ENCODE results near the gene ASB8. TPM values are rescaled to one million over a fixed set of nuclear protein-coding genes. Genes with fewer than 3 reads are reported as not detected.

Gene ASB8
- total and polyA plus RNA-seq, 9 of the 15 experiments (the other 6 are each of a cell fraction or from before 2014, with no cell fraction given): 13.3 to 29.0 (median 19.6) TPM

DNA sequence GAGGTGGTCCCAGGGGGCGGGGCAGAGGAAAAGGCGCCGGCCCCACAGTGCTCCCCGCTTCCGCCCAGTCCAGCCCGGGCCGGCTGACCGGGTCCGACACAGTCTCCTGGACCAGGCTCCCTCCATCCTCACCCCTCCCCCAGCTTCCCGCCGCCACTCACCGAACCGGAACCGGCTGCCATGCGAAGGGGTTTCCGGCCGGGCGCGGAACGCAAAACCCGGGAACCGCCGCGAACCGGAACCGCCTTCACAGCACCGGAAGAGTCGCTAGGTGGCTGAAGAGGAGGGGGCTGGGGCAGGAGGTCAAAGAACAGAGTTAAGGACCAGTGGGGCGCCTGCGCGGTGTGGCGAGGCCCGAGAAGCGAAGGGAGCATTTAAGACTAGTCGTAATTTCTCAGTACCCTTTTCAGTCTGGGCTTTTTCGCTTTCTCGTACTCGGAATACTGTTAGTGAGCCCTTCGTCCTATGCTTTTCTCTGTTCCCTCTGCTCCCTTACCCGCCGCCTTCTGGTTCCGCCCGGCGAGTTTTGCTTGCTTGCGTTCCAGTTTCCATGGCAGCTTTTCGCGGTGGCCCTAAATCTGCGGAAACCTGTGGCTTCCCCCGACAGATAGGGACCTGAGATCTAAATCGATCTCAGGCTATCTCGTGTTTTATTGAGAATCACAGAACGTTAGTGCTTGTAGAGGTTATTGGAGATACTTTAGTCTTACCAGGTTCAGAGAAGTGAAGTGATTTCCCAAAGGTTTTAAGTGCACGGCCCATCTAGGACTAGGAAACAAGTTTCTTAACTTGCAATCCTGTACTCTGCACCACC is 51.2 kb downstream of the ASB8 start, which contains the start of gene SENP1 (continued):
- TF ChIP-seq, protein P1, sequence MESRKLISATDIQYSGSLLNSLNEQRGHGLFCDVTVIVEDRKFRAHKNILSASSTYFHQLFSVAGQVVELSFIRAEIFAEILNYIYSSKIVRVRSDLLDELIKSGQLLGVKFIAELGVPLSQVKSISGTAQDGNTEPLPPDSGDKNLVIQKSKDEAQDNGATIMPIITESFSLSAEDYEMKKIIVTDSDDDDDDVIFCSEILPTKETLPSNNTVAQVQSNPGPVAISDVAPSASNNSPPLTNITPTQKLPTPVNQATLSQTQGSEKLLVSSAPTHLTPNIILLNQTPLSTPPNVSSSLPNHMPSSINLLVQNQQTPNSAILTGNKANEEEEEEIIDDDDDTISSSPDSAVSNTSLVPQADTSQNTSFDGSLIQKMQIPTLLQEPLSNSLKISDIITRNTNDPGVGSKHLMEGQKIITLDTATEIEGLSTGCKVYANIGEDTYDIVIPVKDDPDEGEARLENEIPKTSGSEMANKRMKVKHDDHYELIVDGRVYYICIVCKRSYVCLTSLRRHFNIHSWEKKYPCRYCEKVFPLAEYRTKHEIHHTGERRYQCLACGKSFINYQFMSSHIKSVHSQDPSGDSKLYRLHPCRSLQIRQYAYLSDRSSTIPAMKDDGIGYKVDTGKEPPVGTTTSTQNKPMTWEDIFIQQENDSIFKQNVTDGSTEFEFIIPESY (CRISPR knock-in tag; IDR thresholded peaks at IDR 0.05): no peak
- no peak for TF ChIP-seq ZNF445 (CRISPR knock-in tag; IDR thresholded peaks at IDR 0.05; ENCODE audit: low read depth)
- TF ChIP-seq HDGF (IDR thresholded peaks at IDR 0.05): no peak
- TF ChIP-seq ZBTB8A (IDR thresholded peaks at IDR 0.05; ENCODE audit: partially characterized antibody): no peak
- no peak for TF ChIP-seq ZNF197 (CRISPR knock-in tag; IDR thresholded peaks at IDR 0.05; ENCODE audit: low read depth)
- TF ChIP-seq, protein P2, sequence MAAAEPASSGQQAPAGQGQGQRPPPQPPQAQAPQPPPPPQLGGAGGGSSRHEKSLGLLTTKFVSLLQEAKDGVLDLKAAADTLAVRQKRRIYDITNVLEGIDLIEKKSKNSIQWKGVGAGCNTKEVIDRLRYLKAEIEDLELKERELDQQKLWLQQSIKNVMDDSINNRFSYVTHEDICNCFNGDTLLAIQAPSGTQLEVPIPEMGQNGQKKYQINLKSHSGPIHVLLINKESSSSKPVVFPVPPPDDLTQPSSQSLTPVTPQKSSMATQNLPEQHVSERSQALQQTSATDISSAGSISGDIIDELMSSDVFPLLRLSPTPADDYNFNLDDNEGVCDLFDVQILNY (CRISPR knock-in tag; IDR thresholded peaks at IDR 0.05): peak; percentile 76; the same call in 1 of the 2 replicates
- TF ChIP-seq SMARCC2 (IDR thresholded peaks at IDR 0.05; ENCODE audit: low read depth): no peak
- TF ChIP-seq GATAD2B (IDR thresholded peaks at IDR 0.05; ENCODE audit: borderline replicate concordance): no peak
- no peak for TF ChIP-seq ZNF224 (CRISPR knock-in tag; IDR thresholded peaks at IDR 0.05)
- TF ChIP-seq, protein P3, sequence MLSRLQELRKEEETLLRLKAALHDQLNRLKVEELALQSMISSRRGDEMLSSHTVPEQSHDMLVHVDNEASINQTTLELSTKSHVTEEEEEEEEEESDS (CRISPR knock-in tag; IDR thresholded peaks at IDR 0.05): no peak
- TF ChIP-seq U2AF1 (optimal IDR thresholded peaks at IDR 0.05; ENCODE audit: low read depth, low read length): peak; percentile 83
- TF ChIP-seq, protein P4, sequence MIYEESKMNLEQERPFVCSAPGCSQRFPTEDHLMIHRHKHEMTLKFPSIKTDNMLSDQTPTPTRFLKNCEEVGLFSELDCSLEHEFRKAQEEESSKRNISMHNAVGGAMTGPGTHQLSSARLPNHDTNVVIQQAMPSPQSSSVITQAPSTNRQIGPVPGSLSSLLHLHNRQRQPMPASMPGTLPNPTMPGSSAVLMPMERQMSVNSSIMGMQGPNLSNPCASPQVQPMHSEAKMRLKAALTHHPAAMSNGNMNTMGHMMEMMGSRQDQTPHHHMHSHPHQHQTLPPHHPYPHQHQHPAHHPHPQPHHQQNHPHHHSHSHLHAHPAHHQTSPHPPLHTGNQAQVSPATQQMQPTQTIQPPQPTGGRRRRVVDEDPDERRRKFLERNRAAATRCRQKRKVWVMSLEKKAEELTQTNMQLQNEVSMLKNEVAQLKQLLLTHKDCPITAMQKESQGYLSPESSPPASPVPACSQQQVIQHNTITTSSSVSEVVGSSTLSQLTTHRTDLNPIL (CRISPR knock-in tag; IDR thresholded peaks at IDR 0.05): no peak
- no peak for TF ChIP-seq ZNF79 (CRISPR knock-in tag; IDR thresholded peaks at IDR 0.05; ENCODE audit: low read depth)
- TF ChIP-seq TEAD2 (tag; IDR thresholded peaks at IDR 0.05): no peak
- TF ChIP-seq PYGO2 (tag; IDR thresholded peaks at IDR 0.05): 0 out of 2 replicates have a peak, but pooled peaks have one; percentile 31
- no peak for TF ChIP-seq ZNF668 (CRISPR knock-in tag; IDR thresholded peaks at IDR 0.05)
- peak; percentile 61; the same call in 1 of the 2 replicates for TF ChIP-seq HDAC2 (IDR thresholded peaks at IDR 0.05)
- no peak for TF ChIP-seq ZNF699 (CRISPR knock-in tag; IDR thresholded peaks at IDR 0.05; ENCODE audit: insufficient replicate concordance)
- TF ChIP-seq ZNF133 (CRISPR knock-in tag; IDR thresholded peaks at IDR 0.05): no peak
- TF ChIP-seq ZFP30 (CRISPR knock-in tag; IDR thresholded peaks at IDR 0.05; ENCODE audit: borderline replicate concordance): no peak
- TF ChIP-seq YY1 (IDR thresholded peaks at IDR 0.05; ENCODE audit: borderline replicate concordance in 1 of 3, control insufficient read depth in 1 of 3, extremely low read depth in 1 of 3, insufficient read depth in 3 of 3, insufficient read length in 1 of 3, insufficient replicate concordance in 2 of 3, low read depth in 1 of 3, low read length in 2 of 3): peak in 2 of 3 experiments; percentile 65 to 82
- no peak for TF ChIP-seq KAT2B (IDR thresholded peaks at IDR 0.05; ENCODE audit: low read depth, low read length)
